ENCODE measurements around the gene SULT1C4. TPM values are rescaled to one million over a fixed set of nuclear protein-coding genes. Genes with fewer than 3 reads are reported as not detected.
A peak's percentile ranks its signal among the peaks of the same experiment; 100 is the strongest.

The SULT1C4 gene
- total RNA-seq, result not detected in 2 replicates

- H3K27ac ChIP-seq (ENCODE audit: low read depth, low read length), result no peak within 1 kb of the TSS
- H2AFZ ChIP-seq (ENCODE audit: low read length), result peak within 1 kb of the TSS; percentile 74
- H3K79me2 ChIP-seq (ENCODE audit: insufficient read depth, low read length), result no peaks in the 10 kb centered on the region
- TF ChIP-seq CTCF (IDR thresholded peaks at IDR 0.05; ENCODE audit: extremely low read depth, low read depth, low read length), result no peak
- peak within 1 kb of the TSS; percentile 56 for H3K4me2 ChIP-seq (ENCODE audit: insufficient read depth, low read length)
- peaks cover 7% of the 10 kb centered on the region for H3K4me1 ChIP-seq (ENCODE audit: insufficient read depth, low read length)
- H3K4me3 ChIP-seq (ENCODE audit: insufficient read depth, low read length), result no peak within 1 kb of the TSS
- no peaks in the 10 kb centered on the region for H3K9me3 ChIP-seq (ENCODE audit: low read depth, low read length)
- H3K27me3 ChIP-seq (ENCODE audit: insufficient read depth, low read length), result no peaks in the 10 kb centered on the region
- H3K36me3 ChIP-seq (ENCODE audit: insufficient read depth, low read length), result no peaks in the 10 kb centered on the region
- H4K20me1 ChIP-seq (ENCODE audit: insufficient read depth, low read length), result no peaks in the 10 kb centered on the region
- no peak for DNase-seq (ENCODE audit: insufficient read length, low spot score, missing footprints)
Observed at GRCh38 chr2:108377815-108378630, at the start of gene SULT1C4. Gene SULT1C4 (plus strand): TSS chr2:108377954. CDS start chr2:108378338, 384 bp downstream.

- Histone ChIP-seq H3K4me3 (ENCODE audit: insufficient read depth, low read length) (no peak overlapping the region), H3K27ac (ENCODE audit: low read depth, low read length) (no peak overlapping the region), H3K27me3 (ENCODE audit: insufficient read depth, low read length) (no peaks in the 10 kb centered on the region), H3K79me2 (ENCODE audit: insufficient read depth, low read length) (no peaks in the 10 kb centered on the region), H3K4me1 (ENCODE audit: insufficient read depth, low read length) (peaks cover 8% of the 10 kb centered on the region), H3K36me3 (ENCODE audit: insufficient read depth, low read length) (no peaks in the 10 kb centered on the region), H3K4me2 (ENCODE audit: insufficient read depth, low read length) (no peak overlapping the region), H2AFZ (ENCODE audit: low read length) (no peak overlapping the region), H3K9me3 (ENCODE audit: low read depth, low read length) (no peaks in the 10 kb centered on the region), H4K20me1 (ENCODE audit: insufficient read depth, low read length) (no peaks in the 10 kb centered on the region)
- TF ChIP-seq CTCF (IDR thresholded peaks at IDR 0.05; ENCODE audit: extremely low read depth, low read depth, low read length), result no peak
- no peak for DNase-seq (ENCODE audit: insufficient read length, low spot score, missing footprints)
Observed at GRCh38 chr2:108329771-108330170, 48.0 kb upstream of the SULT1C4 start.

GRCh38 chr2:108330979-108331378, 46.8 kb upstream of the SULT1C4 start:
- Histone ChIP-seq H3K79me2 (ENCODE audit: insufficient read depth, low read length) (no peaks in the 10 kb centered on the region), H3K4me3 (ENCODE audit: insufficient read depth, low read length) (no peak overlapping the region), H3K9me3 (ENCODE audit: low read depth, low read length) (no peaks in the 10 kb centered on the region), H2AFZ (ENCODE audit: low read length) (peak overlapping the region; percentile 13), H3K4me2 (ENCODE audit: insufficient read depth, low read length) (no peak overlapping the region), H3K27me3 (ENCODE audit: insufficient read depth, low read length) (no peaks in the 10 kb centered on the region), H4K20me1 (ENCODE audit: insufficient read depth, low read length) (no peaks in the 10 kb centered on the region), H3K36me3 (ENCODE audit: insufficient read depth, low read length) (no peaks in the 10 kb centered on the region), H3K27ac (ENCODE audit: low read depth, low read length) (no peak overlapping the region), H3K4me1 (ENCODE audit: insufficient read depth, low read length) (no peaks in the 10 kb centered on the region)
- no peak for TF ChIP-seq CTCF (IDR thresholded peaks at IDR 0.05; ENCODE audit: extremely low read depth, low read depth, low read length)
- peak; percentile 39 for DNase-seq (ENCODE audit: insufficient read length, low spot score, missing footprints)

- TF ChIP-seq CTCF (IDR thresholded peaks at IDR 0.05; ENCODE audit: extremely low read depth, low read depth, low read length), result no peak
- Histone ChIP-seq H3K27ac (ENCODE audit: low read depth, low read length) (no peak overlapping the region), H3K36me3 (ENCODE audit: insufficient read depth, low read length) (no peaks in the 10 kb centered on the region), H3K4me3 (ENCODE audit: insufficient read depth, low read length) (no peak overlapping the region), H3K4me1 (ENCODE audit: insufficient read depth, low read length) (no peaks in the 10 kb centered on the region), H3K9me3 (ENCODE audit: low read depth, low read length) (no peaks in the 10 kb centered on the region), H3K27me3 (ENCODE audit: insufficient read depth, low read length) (no peaks in the 10 kb centered on the region), H3K79me2 (ENCODE audit: insufficient read depth, low read length) (no peaks in the 10 kb centered on the region), H3K4me2 (ENCODE audit: insufficient read depth, low read length) (no peak overlapping the region), H4K20me1 (ENCODE audit: insufficient read depth, low read length) (no peaks in the 10 kb centered on the region), H2AFZ (ENCODE audit: low read length) (no peak overlapping the region)
- DNase-seq (ENCODE audit: insufficient read length, low spot score, missing footprints), result no peak
Observed at GRCh38 chr2:108345951-108346350, 31.8 kb upstream of the SULT1C4 start.

Data from osteoblast (primary cell).